GM12875 (cell line): ENCODE measurements around the gene ZSCAN20.

Experiments used
- H3K4me3 ChIP-seq: one replicate; pipeline ENCODE4 v1.5.1; 2011; ENCODE audit warnings: low read depth, low read length, control low read depth
- TF ChIP-seq, protein P1 (sequence below): IDR thresholded peaks from 2 replicates; pipeline ENCODE4 v1.5.1; 2011; ENCODE audit warnings: low read depth, mild to moderate bottlenecking, control low read depth, inconsistent platforms, low read length, moderate library complexity, borderline replicate concordance; ENCODE audit not compliant: insufficient read depth

The ZSCAN20 gene

DNA sequence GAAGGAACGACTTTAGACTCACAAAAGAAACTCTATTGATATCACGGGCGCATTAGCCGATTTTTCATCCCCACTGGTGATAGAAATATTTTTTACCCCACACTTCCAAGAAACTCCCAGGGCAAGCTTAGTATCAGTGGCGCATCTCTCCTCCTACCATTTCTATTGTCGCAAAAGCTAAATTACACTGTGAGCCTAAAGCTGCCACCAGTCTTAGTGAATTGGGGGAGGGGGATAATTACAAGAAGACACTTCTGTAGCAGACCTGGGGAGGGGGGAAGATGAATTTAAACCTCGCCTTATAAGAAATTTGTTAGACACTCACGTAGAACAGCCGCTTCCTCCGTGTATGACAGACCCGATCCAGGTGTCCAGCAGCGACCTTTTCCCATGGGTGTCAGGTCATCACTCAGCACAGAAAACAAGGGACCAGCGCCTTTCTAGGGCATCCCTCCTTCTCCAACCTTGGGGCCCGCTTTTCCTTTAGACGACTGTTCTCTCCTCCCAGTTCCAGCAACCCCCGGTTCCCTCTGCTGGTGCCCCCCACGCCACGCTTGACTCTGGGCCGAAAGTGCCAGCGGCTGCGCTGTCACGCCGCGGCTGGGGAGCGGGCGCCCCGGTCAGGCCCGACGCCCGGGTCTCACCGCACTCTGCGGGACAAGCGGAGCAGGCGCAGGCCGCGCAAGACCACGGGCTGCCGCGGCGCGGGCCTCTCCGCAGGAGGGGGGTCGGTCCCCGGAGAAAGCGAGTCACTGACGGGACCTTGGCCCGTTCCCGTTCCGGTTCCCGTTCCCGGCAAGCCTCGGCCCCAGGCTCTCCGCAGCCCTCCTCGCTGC is 42.4 kb upstream of the ZSCAN20 start:
- TF ChIP-seq, protein P1, sequence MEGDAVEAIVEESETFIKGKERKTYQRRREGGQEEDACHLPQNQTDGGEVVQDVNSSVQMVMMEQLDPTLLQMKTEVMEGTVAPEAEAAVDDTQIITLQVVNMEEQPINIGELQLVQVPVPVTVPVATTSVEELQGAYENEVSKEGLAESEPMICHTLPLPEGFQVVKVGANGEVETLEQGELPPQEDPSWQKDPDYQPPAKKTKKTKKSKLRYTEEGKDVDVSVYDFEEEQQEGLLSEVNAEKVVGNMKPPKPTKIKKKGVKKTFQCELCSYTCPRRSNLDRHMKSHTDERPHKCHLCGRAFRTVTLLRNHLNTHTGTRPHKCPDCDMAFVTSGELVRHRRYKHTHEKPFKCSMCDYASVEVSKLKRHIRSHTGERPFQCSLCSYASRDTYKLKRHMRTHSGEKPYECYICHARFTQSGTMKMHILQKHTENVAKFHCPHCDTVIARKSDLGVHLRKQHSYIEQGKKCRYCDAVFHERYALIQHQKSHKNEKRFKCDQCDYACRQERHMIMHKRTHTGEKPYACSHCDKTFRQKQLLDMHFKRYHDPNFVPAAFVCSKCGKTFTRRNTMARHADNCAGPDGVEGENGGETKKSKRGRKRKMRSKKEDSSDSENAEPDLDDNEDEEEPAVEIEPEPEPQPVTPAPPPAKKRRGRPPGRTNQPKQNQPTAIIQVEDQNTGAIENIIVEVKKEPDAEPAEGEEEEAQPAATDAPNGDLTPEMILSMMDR, result peak; percentile 45

DNA sequence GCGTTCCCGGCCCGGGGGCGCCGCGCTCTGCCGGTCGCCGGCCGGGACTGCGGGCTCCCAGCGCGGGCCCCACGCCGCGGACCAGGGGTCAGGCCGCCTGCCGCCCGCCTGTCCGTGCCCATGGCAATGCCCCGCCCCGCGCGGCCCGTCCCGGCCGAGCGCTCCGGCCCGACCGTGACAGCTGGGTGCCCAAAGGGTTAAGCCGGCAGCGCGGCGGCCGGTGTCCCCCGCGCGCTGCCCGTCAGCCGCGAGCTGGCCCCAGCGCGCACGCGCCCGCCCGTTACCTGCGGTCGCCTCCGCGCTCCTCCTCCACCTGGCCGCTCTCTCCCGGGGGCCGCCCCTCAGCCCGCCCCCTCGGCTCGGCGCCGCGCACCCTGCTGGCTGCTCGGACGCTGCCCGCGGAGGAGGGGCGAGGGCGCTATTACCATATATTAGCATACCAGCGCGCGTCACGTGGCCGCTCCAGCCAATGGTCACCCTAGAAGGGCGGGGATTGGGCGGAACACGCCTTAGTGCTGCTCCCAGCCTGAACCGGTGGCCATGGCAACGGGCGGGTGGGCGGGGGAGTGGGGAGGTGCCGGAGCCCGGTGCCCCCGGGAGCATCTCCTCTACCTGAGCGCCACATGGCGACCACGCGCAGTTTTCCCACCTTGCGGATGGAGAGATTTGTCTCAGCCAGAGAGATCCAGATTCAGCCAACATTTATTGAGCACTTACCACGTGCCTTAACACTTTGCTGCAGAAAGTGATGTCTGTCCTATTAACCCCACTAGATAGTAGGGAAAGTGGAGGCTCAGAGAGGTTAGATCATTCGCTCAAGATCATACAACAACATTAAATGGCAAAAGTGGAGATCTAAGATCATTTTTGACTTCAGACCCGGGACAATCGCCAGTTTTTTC is 41.5 kb upstream of the ZSCAN20 start, which contains the start of gene PHC2:
Gene PHC2, minus strand, starts transcription at position 404 of the 902 bp plus-strand sequence. CDS start 55,556 bp downstream, outside the sequence.
- TF ChIP-seq, protein P1, result peak; percentile 22; the same call in 1 of the 2 replicates
- H3K4me3 ChIP-seq, result peak within 1 kb of the TSS; percentile 63

More for the DNA sequence above, 42.4 kb upstream of the ZSCAN20 start:
- peak overlapping the region; percentile 63 for H3K4me3 ChIP-seq

DNA sequence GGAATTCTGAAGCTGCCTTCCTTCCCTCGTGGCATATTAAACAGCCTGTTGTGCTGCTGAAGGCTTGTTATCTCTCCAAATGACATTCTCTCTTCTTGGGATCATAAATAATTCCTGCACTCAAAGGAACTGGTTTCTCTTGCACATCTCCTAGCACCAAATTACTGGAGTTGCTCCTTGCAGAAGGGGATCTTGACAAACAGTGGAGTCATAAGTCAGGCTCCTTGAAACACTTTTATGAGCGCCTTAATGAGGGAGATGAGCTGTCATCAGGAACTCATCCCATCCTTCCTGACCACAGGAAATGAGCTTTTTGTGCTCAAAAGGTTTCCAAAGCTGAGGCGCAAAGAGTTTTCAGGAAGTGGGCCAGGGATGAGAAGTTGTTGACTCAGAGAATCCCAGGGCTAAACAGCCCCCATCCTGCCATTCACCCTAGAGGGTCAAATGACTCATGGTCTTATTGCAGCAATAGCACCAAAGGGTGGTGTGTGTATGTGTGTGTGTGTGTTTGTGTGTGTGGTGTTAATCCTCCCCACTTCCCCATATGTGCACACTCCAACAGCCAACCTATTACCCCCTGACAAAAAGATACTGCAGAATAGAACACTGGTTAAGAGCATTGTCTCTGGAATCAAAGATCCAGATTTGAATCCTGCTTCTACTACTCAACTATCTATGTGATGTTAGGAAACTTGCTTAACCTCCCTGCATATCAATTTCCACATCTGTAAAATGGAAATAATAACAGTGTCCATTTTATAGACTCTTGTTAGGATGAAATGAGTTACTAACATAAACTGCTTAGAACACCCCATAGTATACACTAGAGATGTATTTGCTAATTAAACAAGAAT is 38.7 kb upstream of the ZSCAN20 start:
- TF ChIP-seq, protein P1, result no peak
- no peak overlapping the region for H3K4me3 ChIP-seq

DNA sequence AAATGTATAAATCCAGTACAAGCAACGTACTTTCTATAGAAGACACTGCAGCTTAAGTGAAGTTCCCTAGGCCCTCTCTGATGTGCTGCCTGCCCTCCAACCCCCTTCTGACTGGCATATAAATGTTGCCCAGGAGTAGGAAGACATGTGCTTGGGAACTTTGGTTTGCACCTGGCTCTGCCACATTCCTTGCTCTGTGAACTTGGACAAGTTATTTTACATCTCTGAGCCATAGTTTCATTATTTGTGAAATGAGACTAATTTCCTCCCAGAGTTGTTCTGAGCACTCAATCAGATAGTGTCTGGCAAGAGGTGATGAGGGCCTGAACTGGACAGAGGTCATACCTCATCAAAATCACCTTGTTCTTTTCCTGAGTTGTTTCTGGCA is 38.1 kb upstream of the ZSCAN20 start:
- no peak overlapping the region for H3K4me3 ChIP-seq
- TF ChIP-seq, protein P1, result no peak

DNA sequence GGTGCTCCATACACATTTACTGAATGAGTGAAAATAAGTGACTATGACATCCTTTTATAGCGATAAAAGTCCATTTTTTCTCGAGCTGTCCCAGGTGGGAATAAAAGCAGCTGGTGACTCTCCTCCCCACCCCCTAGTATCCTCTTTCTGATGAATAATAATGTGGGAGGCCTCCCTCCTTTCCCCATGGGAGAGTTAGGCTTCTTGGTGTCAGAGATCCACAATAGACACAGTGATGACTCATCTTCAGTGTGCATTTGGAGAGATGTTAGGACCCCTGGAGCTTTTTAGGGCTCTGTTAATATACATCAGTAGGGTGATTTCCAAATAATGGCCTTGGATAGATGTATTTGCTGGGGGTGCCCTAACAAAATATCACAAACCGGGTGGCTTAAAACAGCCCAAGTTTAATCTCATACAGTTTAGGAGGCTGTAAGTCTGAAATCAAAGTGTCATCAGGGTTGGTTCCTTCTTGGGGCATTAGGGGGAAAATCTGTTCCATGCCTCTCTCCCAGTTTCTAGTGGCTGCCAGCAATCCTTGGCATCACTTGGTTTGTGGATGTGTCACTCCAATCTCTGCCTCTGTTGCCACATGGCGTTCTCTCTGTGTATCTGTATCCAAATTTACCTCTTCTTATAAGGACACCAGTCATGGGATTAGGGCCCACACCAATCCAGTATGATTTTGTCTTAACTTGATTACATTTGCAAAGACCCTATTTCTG is 37.2 kb upstream of the ZSCAN20 start:
- H3K4me3 ChIP-seq, result no peak overlapping the region
- TF ChIP-seq, protein P1, result no peak
